ENCODE data around the gene POLH.
"Not testable (repeated sequence)": the region's sequence is repeated elsewhere in the genome, so short reads cannot be mapped to it uniquely, and the experiment has no call there.

The POLH gene

DNA sequence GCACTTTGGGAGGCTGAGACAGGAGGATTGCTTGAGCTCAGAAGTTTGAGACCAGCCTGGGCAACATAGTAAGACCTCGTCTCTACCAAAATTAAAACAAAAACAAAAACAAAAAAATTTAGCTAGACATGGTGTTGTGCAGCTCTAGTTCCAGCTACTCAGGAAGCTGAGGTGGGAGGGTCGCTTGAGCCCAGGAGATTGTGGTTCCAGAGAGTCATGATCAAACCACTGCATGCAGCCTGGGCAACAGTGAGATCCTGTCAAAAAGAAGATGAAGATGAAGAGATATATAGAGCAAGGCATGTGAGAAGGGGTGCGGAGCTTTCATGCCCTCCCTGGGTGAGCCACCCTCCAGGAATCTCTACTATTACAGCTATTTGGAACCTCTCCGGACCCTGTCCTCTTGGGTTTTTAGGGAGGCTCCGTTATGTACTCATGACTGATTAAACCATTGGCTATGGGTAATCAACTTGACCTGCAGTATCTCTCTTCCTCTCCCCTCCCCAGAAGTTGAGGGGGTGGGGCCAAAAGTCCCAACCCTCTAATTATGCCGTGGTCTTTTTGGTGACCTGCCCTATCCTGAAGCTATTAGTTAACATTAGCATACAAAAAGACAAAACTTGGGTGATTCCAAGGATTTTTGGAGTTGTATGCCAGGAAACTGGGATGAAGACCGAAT, 9.0 kb downstream of the POLH start:
- H3K4me3 ChIP-seq (ENCODE audit: low read depth, low read length): no peak overlapping the region
- TF ChIP-seq, protein P1, sequence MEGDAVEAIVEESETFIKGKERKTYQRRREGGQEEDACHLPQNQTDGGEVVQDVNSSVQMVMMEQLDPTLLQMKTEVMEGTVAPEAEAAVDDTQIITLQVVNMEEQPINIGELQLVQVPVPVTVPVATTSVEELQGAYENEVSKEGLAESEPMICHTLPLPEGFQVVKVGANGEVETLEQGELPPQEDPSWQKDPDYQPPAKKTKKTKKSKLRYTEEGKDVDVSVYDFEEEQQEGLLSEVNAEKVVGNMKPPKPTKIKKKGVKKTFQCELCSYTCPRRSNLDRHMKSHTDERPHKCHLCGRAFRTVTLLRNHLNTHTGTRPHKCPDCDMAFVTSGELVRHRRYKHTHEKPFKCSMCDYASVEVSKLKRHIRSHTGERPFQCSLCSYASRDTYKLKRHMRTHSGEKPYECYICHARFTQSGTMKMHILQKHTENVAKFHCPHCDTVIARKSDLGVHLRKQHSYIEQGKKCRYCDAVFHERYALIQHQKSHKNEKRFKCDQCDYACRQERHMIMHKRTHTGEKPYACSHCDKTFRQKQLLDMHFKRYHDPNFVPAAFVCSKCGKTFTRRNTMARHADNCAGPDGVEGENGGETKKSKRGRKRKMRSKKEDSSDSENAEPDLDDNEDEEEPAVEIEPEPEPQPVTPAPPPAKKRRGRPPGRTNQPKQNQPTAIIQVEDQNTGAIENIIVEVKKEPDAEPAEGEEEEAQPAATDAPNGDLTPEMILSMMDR (IDR thresholded peaks at IDR 0.05; ENCODE audit: borderline replicate concordance, insufficient read depth, low read depth, low read length): no peak

DNA sequence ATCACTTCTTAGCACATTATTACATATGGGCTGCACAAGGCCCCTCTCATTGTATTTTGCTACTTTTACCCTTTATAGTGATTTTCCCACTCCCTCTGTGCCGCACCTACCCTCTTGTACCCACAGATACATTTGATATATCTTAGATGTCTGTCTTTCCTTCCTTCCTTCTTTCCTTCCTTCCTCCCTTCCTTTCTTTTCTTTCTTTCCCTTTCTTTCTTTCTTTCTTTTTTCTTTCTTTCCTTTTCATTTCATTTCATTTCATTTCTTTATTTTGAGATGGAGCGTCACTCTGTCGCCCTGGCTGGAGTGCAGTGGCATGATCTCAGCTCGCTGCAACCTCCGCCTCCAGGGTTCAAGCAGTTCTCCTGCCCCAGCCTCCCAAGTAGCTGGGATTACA, 12.2 kb downstream of the POLH start:
- H3K4me3 ChIP-seq (ENCODE audit: low read depth, low read length): no peak overlapping the region
- TF ChIP-seq, protein P1 (IDR thresholded peaks at IDR 0.05; ENCODE audit: borderline replicate concordance, insufficient read depth, low read depth, low read length): no peak

DNA sequence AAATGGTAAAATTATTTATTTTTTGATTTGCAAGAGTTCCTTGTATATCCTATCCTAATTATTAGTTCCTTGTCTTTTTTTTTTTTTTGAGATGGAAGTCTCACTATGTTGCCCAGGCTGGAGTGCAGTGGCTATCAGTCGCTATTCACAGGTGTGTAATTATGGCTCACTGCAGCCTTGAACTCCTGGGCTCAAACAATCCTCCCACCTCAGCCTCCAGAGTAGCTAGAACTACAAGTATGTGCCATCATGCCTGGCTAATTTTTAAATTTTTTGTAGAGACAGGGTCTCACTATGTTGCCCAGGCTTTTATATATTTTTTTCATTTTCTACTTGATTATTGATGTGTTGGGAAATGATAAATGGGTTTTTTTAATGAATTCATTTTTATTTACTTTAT, 13.6 kb downstream of the POLH start:
- not testable (repeated sequence) for H3K4me3 ChIP-seq (ENCODE audit: low read depth, low read length)

DNA sequence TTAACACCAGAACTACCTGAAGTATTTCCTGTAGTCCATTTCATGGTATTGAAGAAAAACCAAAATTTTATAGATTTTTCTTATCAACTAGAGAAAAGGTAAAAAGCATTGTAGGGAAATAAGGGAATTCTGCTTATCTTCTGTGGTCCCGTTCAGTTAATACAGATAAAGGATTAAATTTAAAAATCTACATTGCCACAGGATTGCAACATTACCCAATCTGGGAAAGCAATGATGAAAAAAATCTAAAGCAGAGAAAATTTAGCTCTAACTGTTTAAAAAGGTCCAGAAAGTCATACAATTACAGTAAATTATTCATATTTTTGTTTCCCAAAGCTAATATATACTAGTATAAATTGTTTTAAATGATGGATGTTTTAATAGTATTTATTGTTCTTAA, 18.0 kb downstream of the POLH start:
- TF ChIP-seq, protein P1 (IDR thresholded peaks at IDR 0.05; ENCODE audit: borderline replicate concordance, insufficient read depth, low read depth, low read length): no peak
- no peak overlapping the region for H3K4me3 ChIP-seq (ENCODE audit: low read depth, low read length)

DNA sequence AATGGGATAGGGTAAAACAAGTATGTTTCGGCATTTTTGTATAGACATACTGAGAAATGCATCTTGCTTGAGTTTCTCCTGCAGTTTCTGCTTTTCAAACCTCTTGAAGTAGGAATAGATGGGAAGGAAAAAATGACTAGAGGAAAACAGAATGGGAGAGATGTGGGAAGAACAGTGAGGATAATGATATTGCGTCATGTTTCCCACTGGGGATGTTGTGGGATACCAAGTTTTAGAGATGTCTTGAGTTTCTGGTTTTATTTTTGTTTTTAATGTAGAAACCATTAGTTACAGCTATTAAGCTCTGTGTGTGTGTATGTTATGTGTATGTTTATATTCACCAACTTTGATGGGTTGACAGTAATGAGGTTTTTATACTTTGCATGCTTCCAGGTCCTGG, 24.6 kb downstream of the POLH start:
- TF ChIP-seq, protein P1 (IDR thresholded peaks at IDR 0.05; ENCODE audit: borderline replicate concordance, insufficient read depth, low read depth, low read length): no peak
- H3K4me3 ChIP-seq (ENCODE audit: low read depth, low read length): no peak overlapping the region

DNA sequence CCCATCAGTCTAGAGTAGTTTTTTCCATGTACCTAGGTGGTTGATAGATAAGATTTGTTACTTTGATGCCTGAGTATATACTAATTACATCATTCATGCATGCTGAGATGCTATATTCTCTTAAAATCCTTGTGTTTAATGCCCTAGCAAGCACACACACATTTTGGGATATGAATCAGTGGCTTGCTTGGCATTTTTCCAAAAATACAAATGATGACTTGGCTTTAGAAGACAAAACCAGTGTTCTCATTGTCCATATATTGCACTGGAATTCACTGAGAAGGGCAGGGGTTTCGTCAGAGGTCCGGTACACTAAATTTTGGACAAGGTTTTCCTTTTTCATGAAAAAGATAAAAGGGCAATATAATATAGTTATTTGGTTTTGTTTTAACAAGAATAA, 28.2 kb downstream of the POLH start:
- no peak overlapping the region for H3K4me3 ChIP-seq (ENCODE audit: low read depth, low read length)
- TF ChIP-seq, protein P1 (IDR thresholded peaks at IDR 0.05; ENCODE audit: borderline replicate concordance, insufficient read depth, low read depth, low read length): no peak

DNA sequence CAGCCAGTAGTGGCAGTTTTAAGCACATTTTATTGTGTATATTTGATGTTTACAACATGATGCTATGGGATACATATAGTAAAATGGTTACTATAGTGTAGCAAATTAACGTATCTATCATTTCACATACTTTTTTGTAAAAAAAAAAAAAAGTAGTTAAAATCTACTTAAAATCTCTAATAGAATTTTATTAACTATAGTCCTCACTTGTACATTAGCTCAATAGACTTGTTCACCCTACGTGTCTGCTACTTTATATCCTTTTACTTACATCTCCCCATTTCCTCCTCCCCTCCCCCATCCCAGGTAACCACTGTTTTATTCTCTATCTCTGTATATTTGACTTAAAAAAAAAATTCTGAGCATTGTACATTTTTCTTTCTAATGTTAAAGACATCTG, 30.0 kb downstream of the POLH start:
- TF ChIP-seq, protein P1 (IDR thresholded peaks at IDR 0.05; ENCODE audit: borderline replicate concordance, insufficient read depth, low read depth, low read length): no peak
- no peak overlapping the region for H3K4me3 ChIP-seq (ENCODE audit: low read depth, low read length)
